Embryonic facial prominence (tissue), 1 donor: Measurements from ENCODE around the gene ACAD8.

ENCODE experiments used
- DNase-seq: peaks from one replicate; pipeline ENCODE4 v3.0.0-alpha.2; 2016; ENCODE audit errors: extremely low spot score

ACAD8 gene

GRCh38 chr11:134253188-134253993 is at the start of gene ACAD8, which contains the start of gene THYN1:
ACAD8 (plus strand) TSS chr11:134253568; CDS start chr11:134253601, 33 bp downstream.
THYN1 (minus strand) TSS chr11:134253352; CDS start chr11:134252882, 470 bp downstream.
- peak; percentile 84 for DNase-seq

DNA sequence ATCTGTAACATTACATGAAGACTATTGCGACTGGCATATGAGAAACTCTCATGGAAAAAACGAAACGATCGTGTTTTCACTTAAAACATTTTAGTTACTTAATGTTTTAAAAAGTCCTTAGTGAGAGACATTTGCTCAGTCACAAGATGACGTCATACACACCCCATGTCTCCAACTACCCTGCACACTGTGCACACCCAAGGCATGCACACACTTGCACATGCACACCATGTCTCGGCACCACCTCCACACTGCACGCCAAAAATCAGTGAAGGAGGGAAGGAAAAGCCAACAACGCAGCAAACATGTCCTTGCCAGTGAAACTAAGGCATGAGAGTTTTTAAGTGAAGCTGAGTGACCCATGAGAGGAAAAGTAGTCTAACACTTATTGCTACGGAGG is 47.6 kb upstream of the ACAD8 start:
- no peak for DNase-seq

DNA sequence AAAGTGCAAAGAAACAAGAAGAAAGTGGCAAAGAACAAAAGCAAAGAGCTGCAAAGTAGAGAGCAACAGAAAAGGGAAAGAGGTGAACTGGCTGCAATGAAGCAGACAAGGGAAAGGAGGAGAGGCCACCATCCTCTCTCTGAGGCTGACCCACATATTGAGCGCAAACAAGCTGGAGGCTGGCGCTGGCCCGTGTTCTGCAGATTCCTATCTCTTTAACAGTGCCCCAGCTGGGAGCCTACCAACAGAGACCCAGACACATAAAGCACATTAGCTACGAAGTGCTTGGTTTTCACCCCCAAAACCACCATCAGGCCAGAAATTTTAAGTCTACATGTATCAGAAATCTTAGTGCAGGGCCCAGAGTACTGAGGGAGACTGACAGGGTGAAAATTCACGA is 47.2 kb upstream of the ACAD8 start:
- DNase-seq, result no peak

DNA sequence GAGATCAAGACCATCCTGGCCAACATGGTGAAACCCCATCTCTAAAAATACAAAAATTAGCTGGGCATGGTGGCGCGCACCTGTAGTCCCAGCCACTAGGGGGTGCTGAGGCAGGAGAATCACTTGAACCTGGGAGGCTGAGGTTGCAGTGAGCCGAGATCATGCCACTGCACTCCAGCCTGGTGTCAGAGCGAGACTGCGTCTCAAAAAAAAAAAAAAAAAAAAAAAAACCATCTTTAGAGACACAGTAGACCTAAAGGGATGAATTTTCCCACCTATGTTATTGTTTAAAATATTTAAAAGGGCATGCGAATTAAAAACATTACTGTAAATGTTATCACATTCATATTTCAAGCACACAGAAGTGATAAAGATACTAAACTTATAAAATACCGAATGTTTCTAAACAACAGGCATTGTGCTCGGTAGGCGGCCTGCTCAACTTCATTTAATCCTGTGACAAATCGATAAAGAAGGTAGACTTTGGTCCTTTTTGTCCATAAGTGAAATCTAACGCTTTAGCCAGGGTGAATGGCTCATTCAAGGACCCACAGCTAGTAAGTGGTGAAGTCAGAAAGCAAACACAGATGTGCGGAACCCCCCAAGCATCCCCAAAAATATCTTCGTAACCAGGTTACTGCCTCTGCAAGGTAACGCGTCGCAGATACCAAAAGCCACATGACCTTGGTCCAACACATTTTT is 45.7 kb upstream of the ACAD8 start:
- no peak for DNase-seq

DNA sequence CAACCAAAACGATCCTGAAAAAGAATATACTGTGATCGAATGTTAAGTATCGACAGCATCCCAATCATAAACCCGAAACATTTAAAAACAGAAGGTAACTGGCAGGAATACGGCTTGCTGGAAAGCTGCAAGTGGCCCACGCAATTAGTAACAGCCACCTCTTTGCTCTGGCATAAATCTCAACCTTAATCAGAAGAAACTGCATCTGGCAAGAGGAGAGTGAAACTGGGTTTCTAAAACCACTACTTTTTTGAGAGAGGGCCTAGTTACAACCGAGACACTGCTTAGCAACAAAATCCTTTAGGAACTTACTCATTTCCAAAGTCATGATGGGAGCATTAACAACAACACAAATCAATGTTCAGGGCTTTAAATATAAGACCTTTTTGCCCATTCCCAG is 37.5 kb upstream of the ACAD8 start:
- no peak for DNase-seq

DNA sequence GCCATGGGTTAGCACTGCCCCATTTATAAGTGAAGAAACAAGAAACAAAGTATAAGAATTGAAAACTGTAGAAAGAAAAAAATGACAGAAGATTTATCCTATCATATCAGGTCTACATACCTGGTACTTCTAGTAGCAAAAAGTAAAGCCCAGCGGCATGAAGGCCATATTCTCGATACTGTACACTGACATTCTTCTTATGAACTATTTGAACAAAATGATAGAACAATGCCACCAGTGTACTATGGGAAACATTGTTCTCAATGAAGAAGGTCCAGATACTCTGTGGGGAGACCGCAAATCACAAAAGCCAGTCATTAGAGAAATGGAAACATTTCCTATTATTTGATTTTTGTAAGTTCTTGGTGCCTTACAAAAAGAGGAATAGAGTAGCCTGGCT is 36.6 kb upstream of the ACAD8 start:
- no peak for DNase-seq

DNA sequence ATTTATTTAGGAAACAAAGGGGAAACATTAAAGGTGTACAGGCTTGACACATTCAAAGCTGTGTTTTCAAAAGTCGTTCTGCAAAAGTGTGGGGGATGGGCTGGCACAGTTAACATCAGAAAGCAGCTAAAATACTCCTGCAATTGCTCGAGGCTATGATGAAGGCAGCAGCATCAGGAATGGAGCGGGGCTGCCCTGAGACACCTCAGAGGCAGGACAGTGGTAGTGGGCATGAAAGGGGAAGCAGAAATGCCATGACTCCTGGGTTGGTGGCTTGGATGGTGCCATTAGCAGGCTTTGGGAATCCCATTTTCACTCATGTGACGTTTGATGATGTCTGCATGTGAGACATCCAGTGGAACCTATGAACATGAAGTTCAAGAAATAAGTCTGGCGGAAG is 30.2 kb upstream of the ACAD8 start:
- DNase-seq, result no peak

GRCh38 chr11:134223836-134224709 is 29.3 kb upstream of the ACAD8 start, which contains the start of the genes NCAPD3 and VPS26B:
NCAPD3 (minus strand) TSS chr11:134223967; CDS start chr11:134223926, 41 bp downstream.
VPS26B (plus strand) TSS chr11:134224671; CDS start chr11:134225123, 452 bp downstream.
- peak; percentile 95 for DNase-seq

DNA sequence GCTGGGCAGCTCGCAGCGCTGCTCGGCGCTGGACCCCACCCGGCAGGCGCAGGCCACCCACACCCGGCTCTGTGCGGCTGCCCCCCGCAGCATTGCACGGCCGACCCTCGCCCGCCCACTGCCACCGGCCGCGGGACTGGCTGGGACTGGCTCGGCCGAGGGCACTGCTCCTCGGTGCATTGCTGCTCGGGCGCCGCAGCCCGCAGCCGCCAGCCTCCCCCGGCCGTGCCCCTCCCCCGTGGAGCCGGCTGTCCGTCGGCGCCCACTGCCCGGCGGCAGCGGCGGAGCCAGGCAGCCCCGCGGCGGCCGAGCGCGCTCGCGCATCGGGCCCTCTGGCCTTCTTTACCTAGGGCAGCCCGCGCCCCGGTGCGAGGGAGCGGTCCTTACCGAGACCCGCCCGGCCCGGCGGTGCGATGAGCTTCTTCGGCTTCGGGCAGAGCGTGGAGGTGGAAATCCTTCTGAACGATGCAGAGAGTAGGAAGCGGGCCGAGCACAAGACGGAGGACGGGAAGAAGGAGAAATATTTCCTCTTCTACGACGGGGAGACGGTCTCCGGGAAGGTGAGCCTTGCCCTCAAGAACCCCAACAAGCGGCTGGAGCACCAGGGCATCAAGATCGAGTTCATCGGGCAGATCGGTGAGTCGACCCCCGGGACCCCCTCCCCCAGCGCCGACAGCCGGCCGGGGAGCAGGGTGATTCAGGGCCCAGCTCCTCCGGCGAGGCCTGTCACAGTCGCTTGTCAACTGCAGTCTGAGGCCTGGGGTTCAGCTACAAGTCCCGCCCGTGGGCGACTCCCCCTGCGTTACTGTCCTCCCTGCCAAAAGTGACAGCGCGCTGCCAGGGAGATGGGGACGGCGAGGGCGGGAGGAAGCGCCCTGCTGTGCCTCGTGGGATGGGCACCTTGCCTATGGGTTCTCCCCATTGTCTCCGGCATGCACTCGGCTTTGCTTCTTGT is 28.4 kb upstream of the ACAD8 start:
- no peak for DNase-seq

DNA sequence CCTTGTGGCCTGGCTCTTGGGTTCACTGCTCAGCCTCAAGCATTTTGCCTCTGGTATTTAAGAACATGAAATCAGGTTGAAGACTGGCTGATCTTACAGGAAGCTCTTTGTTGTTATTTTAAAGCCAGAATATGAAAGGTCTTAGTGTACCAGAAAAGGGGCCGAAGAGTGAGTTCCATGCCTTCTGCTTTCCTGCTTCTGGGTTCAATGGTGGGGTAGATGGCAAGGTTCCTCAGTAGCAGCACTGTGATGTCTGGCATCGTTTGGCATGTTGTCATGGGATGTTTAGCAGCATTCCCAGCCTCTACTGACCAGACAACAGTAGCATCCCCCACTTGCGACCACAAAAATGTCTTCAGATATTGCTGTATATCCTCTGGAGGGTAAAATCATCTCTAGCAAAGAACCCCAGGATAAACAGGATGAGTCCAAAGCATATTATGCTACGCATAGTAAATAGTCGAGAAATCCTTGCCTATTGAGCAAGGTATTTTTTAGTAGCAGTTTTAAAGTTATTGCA is 26.5 kb upstream of the ACAD8 start:
- no peak for DNase-seq

- no peak for DNase-seq
Observed at GRCh38 chr11:134228625-134229024, 24.7 kb upstream of the ACAD8 start.

DNA sequence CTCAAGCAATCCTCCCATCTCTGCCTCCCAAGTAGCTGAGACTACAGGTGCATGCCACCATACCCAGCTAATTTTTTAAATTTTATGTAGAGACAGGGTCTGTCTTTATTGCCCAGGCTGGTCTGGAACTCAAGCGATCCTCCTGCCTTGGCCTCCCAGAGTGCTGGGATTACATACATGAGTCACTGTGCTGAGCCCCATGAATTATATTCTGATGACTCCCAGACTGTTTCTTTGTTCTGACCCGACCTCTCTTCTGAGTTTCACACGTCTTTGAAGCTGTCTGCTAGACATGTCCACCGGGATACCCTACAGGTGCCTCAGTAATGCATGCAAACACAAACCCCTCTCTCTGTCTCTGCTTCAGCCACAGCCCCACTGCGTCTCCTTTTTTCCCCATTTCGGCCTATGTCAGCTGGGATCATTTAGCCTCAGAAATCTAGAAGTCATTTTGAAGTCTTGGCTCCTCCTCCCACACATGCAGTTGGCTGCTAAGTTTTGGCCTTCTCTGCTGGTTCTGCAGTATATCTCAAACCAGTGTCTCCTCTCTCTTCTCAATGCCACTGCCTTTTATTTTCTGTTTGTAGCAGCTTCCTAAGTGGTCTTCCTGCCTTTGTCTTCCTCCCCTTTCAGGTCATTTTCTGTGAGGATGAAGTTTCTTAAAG is 24.1 kb upstream of the ACAD8 start:
- DNase-seq, result no peak

- no peak for DNase-seq
Observed at GRCh38 chr11:134230339-134230738, 23.0 kb upstream of the ACAD8 start.

- DNase-seq, result no peak
Observed at GRCh38 chr11:134231958-134232659, 21.3 kb upstream of the ACAD8 start.

GRCh38 chr11:134233729-134234179 is 19.6 kb upstream of the ACAD8 start:
- DNase-seq, result no peak

DNA sequence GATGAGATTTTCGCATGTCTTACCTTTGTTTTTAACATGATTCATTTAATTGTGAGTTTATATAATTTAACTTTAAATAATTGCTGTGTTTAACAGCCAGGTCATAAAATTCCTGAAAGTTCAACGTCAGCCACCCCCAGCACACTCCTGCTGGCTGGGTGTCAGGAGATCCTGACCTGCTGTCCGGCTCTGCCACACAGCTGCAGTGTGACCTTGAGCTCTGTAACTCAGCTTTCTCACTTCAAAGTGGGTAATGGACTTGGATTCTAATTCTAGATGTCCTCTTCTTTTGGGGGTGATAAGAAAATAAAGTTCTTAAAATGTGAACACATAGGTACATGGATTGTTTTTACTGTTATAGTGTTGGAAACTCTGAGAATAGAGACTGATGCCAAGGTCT is 18.0 kb upstream of the ACAD8 start:
- DNase-seq, result no peak

GRCh38 chr11:134236834-134237556 is 16.4 kb upstream of the ACAD8 start:
- DNase-seq, result no peak

- DNase-seq, result no peak
Observed at GRCh38 chr11:134237557-134237922, 15.8 kb upstream of the ACAD8 start.

DNA sequence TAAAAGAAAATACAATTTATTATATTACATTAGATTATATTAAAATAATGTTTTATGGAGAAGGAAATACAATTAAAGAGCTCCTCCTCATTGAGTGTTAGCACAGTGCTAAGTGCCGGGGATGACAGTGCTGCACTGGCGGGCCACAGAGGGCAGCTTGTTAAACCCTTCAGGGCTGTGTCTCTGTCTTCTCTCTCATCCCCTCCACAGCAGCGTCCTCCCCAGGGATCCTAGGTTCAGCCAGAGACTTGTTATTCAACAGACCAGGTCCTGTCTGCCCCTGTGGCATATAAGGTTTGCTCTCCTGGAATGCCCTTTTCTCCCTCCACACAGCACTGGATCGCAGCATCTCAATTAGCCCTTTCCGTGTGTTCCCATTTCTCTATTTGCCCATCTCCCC is 14.4 kb upstream of the ACAD8 start:
- DNase-seq, result no peak
